Measurements from ENCODE around the gene PIH1D2.

DNA sequence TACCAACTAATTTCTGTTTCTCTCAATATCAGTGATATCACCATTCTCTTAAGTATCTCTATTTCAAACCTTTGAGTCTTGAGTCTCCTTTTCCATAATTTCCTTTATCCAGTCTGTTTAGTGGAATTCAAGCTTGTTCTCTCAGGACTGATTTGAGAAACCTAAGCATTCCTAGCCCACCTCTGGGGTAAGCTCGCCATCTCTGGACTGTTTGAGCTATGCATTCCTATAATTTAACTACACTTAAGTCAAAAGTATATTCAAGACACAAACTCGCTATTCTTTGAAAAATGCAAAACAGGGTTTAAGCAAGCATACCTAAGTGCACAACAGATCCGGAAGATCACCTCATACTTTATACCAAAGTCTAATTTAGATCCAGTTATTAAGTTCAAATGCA lies 50.7 kb downstream of the PIH1D2 start:
- TF ChIP-seq, protein P1, sequence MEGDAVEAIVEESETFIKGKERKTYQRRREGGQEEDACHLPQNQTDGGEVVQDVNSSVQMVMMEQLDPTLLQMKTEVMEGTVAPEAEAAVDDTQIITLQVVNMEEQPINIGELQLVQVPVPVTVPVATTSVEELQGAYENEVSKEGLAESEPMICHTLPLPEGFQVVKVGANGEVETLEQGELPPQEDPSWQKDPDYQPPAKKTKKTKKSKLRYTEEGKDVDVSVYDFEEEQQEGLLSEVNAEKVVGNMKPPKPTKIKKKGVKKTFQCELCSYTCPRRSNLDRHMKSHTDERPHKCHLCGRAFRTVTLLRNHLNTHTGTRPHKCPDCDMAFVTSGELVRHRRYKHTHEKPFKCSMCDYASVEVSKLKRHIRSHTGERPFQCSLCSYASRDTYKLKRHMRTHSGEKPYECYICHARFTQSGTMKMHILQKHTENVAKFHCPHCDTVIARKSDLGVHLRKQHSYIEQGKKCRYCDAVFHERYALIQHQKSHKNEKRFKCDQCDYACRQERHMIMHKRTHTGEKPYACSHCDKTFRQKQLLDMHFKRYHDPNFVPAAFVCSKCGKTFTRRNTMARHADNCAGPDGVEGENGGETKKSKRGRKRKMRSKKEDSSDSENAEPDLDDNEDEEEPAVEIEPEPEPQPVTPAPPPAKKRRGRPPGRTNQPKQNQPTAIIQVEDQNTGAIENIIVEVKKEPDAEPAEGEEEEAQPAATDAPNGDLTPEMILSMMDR (IDR thresholded peaks at IDR 0.05), result no peak
- no peak for TF ChIP-seq POLR2AphosphoS5 (IDR thresholded peaks at IDR 0.05; ENCODE audit: low read depth, low read length)
